C4-2B (cell line): ENCODE results near the gene KIF1A.

Experiments
- H3K27ac ChIP-seq: fragments of 450-650 bp; 2 replicates; pipeline ENCODE4 v1.5.1; 2017
- ZFX ChIP-seq: fragments of 450-650 bp; IDR thresholded peaks from 2 replicates; pipeline ENCODE4 v1.6.1; 2017
- TF ChIP-seq, protein P1 (sequence below): fragments of 450-650 bp; conservative IDR thresholded peaks from 2 replicates; pipeline ENCODE4 v1.5.1; 2017; ENCODE audit warnings: mild to moderate bottlenecking

KIF1A gene

DNA sequence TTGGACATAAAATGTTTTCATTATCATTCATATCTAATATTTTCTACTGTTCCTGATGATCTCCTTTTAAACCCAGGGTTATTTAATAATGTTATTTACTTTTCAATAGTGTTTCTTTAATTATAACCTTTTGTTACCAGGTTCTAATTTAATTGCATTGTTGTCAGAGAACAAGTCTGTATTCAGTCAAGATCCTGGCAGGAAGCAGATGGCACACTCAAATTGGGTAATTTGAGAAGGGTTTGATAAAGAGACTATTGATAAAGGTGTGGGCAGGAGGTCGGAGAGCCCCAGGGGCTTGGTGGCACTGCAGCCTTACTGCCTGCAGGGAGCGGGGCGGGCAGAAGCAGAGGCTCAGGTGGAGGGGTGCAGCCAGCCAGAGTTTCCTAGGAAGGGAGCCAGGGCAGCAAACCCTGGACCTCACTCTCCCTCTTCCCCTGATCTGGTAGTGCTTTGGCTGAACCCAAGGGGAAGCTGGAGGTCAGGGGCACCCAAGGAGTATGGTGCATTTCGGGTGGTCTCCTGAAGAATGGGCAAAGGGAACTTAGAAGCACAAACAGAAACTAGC lies 2.3 kb upstream of the KIF1A start:
- TF ChIP-seq, protein P1, sequence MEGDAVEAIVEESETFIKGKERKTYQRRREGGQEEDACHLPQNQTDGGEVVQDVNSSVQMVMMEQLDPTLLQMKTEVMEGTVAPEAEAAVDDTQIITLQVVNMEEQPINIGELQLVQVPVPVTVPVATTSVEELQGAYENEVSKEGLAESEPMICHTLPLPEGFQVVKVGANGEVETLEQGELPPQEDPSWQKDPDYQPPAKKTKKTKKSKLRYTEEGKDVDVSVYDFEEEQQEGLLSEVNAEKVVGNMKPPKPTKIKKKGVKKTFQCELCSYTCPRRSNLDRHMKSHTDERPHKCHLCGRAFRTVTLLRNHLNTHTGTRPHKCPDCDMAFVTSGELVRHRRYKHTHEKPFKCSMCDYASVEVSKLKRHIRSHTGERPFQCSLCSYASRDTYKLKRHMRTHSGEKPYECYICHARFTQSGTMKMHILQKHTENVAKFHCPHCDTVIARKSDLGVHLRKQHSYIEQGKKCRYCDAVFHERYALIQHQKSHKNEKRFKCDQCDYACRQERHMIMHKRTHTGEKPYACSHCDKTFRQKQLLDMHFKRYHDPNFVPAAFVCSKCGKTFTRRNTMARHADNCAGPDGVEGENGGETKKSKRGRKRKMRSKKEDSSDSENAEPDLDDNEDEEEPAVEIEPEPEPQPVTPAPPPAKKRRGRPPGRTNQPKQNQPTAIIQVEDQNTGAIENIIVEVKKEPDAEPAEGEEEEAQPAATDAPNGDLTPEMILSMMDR, result no peak
- no peak for TF ChIP-seq ZFX
- no peak overlapping the region for H3K27ac ChIP-seq

DNA sequence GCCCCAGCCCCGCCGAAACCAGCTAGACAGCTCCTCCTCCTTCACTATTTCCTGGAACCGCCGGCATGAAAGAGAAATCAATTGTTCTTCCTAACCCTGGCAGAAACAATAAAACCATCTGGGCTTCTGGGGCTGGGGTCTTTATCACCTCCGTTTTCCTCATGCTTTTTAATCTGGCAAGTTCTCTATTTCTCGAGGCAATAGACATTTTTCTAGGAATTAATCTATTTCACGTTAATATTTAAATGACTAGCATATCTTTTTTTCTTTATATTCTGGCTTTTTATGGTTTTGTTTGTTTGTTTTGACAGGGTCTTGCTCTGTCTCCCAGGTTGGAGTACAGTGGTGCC lies 1.4 kb upstream of the KIF1A start:
- TF ChIP-seq, protein P1, result no peak
- no peak for TF ChIP-seq ZFX
- H3K27ac ChIP-seq, result no peak overlapping the region

DNA sequence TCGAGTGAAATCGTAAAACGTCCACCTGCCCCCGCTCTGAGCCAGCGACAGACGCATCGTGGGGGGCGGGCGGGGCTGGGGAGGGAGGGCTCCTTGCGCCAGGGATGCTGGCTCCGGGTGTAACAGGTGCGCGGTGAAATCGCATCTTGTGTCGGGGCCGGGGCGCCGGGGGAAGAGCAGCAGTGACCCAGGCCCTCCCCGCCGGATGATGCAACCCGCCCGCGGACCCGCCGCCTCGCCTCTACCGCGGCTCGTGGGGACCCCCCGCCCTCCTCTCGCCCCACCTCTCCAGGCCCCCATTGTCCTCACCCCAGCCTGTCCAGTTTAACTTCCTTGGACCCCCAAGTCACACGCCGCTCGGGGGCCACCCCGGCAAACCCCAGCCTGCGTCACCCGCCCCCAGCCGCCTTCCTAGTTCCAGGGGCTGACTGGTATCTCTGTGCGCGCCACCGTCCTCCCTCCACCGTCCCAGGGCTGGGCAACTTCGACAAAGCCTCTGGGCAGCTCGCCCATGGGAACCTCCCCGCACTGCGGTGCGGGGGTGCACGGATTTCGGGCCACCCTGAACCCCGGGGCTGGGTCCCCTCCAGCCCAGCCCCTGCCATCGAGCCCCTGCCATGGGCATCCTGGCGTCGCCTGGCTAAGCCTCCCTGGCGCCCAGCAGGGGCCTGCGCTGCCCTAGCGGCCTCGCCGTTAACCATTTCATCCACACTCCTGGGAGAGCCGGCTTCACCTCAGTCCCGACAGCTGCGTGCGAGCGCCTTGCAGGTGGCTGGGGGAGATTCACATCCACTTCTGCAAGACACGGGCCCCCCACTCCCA lies 799 bp upstream of the KIF1A start:
- H3K27ac ChIP-seq, result no peak overlapping the region; the same call in 1 of the 2 replicates
- TF ChIP-seq, protein P1, result no peak
- no peak for TF ChIP-seq ZFX

DNA sequence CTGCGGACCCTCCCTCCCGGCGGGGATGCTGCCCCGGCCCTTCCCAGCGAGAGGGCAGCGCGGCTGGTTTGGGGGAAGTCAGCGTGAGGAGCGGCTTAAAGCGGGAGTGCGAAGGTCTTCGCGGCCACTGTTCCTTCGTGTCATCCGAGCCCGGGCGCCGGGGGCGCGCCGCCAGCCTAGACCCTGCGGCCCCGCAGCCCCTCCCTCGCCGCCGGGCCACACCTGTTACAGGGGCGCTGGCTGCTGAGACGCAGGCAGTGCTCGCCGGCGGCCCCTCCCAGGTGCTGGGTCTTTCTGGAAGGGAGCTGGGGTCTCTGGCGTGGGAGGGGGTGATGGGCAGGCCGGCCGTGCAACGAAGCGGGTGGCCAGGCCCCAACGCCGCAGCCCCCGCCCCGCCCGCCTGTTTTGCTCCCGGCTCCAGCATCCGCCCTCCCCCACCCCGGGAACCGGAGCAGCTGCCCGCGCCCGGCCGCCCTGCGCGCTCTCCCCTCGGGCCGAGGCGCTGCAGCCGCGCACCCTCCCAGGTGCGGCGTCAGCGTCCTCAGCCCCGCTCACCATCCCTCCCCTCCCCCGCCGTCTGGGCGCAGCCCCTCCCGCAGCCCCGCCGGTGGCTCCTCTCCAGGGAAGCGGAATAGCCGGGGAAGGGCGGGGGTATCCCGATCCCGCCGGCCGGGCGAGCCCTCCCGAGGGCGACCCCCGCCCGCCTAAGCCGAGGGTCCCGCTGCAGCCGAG lies 727 bp downstream of the KIF1A start:
- peak overlapping the region; percentile 50 for H3K27ac ChIP-seq
- no peak for TF ChIP-seq ZFX
- TF ChIP-seq, protein P1, result no peak

DNA sequence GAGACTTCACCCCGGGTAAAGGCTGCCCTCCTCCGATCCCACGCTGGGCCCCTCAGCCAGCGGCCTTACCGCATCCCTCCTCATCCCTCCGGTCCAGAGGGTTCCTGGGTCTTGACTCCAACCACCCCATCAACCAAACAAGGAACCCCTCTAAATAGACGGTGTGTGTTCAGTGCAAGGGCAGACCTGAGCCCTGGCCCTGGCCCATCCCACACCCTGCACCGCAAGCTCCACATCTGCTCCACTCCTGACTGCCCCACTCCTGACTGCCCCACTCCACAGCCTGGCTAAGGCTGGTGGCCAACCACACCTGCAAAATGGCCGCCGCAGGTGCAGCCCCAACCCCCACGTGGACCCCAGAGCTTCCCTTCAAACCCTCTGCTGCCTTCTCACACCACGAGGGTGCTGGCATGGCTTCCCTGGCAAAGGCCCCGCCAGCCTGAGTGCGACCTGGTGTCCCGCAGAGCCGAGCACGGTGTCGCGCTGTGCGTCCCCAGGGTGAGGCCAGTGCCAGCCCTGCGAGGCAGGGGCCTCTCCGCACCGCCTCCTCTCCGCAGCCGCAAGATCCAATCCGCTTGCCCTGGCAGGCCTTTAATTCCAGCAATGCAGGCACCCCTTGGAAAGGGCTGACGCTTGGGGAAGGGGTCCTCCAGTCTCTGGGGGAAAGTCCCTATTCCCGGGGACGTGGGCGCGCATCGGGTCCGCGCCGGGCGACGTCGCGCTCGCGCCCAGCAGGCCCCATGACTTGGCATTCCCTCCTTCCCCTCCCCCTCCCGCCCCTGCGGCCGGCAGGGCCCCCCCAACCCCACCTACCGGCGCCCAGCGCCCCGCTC lies 1.5 kb downstream of the KIF1A start:
- H3K27ac ChIP-seq, result no peak overlapping the region
- TF ChIP-seq ZFX, result no peak
- TF ChIP-seq, protein P1, result no peak

DNA sequence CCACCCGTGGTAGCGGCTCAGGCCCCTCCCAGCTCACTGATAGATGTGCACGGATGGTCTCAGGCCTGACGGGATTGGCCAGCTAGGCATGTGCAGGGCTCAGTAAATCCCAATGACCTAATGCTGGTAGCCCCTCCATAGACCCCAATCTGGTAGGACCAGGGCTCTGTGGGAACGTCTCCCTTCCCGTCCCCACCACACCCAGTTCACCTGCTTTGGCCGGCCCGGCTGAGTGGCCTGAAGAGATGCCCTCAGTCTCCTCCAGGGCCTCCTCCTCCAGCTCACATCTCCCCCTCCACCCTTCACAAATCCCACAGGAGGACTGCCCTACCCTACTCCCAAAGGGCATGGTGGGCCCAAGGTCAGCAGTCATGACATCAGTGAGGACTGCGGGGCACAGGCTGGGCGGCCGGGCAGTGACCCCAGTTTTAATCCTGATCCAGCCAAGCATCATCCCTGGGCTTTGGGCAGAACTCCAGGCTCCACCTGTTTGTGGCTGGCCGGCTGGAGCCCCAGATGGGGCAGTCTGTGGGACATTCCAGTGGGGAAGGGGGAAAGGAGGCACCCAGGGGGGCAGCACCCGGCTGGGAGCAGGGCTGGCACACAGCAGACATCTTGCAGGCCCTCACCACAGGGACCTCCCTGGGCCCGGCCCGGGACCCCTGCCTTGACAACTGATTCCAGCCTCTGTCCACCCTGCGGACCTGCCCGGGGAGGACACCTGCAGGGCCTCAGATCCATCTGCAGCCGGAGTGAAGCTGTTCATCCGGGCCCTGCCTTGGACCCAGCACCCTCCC lies 2.3 kb downstream of the KIF1A start:
- TF ChIP-seq ZFX, result no peak
- TF ChIP-seq, protein P1, result no peak

More for the DNA sequence above, 2.3 kb downstream of the KIF1A start:
- H3K27ac ChIP-seq, result no peak overlapping the region
